NCI-H2196 (cell line): Measurements from ENCODE around the gene C17orf113.
A peak's percentile ranks its signal among the peaks of the same experiment; 100 is the strongest.
"Not testable (repeated sequence)": the region's sequence is repeated elsewhere in the genome, so short reads cannot be mapped to it uniquely, and the experiment has no call there.

Experiments
- DNase-seq: peaks from one replicate; lab custom pipeline; 2025; ENCODE audit not compliant: unreplicated experiment; lab: John Stamatoyannopoulos, UW

C17orf113 gene

DNA sequence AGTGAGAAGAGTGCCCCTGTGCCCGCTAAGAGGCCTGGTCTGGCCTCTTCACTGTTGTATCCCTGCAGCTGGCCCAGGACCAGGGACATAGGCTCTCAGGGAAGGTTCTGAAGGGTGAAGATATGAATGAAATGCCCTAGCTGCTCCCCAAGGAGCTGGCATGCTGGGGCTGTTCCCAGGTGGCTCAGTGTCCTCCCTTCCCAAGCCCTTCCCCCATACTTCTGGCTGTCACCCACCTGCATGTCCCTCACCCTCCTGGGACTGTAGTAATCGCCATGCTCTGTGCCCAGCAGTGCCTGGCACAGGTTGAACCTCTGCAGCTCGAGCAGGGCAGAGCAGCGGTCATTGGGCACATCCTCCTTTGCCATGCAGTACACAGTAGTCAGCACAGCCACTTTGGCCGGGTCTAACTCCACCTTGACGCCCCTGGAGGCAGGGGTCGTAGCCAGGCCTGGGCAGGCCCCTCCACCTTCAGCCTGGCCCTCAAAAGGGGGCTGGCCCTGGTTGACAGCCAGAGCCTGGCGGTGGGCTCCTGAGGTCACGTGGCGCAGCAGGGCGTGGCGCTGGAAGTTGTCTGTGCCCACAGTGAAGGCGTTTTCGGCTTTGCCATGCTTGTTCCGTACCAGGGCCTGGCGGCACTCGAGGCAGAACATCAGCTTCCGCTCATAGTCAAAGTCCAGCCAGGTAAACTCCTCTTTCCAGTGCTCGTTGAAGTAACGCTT, 7.6 kb downstream of the C17orf113 start:
- no peak for DNase-seq

DNA sequence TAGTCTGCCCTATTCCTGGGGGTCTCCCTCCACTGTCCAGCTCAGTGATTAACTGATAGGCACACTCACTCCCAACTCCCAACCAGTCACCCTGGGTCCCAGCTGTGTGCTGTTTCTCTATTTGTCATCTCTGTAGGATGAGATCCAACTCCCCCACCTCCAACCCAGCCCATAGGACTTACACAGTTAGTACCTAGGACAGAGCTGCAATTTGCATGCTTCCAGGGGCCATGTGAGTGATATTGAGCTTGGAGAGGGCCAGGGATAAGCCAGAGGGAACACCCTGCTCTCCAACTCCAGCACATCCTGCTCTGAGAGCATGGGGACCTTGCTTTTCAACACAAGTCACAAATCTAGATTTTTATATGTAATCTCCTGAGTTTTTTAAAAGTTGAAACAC, 8.8 kb downstream of the C17orf113 start:
- DNase-seq = no peak

DNA sequence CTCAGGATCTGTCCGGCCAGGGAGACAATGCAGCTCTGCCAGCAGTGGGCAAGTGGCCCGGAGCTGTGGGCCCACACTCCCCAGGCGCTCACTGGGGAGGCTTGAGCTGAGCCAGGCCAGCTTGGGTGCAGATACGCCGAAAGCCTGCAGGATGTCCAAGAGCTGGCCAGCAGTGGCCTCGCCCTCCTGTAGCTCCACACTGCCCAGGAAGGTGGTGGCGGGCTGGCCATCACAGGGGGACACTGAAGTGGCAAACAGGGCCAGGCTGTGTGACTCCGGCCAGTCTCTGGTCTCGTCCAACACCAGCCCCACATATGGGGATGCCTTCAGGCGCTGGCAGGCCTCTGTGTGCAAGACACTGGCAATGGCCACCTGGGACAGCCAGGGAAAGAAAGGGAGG, 9.6 kb downstream of the C17orf113 start:
- DNase-seq = no peak

DNA sequence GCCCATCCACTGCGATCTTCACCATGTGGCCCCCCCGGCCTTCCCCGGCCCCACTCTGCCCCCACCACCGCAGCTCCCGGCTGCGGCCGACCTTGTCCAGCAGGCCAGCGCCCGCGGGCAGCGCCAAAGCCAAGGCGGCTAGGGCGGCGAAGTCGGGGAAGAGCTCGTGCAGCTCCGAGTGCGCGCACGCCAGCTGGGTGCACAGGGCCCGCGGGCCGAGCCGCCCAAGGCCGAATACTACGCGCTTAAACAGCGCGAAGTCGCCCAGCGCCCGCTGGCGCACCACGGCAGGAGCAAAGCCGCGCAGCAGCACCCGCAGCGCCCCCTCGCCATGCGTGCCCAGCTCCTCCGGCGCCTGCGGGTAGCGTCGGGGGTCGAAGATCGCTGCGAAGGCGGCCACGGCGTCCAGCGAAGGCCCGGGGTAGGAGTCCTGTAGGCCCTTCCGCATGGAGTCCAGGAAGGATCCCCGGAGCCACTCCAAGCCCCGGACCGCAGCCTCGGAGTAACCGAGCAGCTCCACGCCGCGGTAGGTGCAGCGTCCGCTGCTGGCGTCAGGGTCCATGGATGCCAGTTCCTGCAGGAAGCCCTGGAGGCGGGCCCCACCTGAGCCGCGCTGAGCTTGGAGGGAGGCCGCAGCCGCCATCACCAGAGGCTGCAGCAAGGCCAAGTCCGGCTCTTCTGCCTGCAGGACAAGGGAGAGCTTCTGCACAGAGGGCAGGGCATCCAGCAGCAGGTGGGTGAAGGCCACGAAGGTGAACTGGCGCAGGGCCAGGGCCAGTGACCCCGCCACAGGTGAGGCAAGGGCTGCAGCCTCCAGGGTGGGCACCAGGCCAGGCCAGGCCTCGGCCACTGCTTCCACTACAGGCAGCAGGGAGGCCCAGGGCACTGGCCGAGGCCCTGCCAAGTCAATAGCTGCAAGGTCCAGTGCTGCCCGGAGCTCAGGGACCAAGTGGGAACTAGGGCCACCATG, 10.3 kb downstream of the C17orf113 start:
- DNase-seq = no peak

DNA sequence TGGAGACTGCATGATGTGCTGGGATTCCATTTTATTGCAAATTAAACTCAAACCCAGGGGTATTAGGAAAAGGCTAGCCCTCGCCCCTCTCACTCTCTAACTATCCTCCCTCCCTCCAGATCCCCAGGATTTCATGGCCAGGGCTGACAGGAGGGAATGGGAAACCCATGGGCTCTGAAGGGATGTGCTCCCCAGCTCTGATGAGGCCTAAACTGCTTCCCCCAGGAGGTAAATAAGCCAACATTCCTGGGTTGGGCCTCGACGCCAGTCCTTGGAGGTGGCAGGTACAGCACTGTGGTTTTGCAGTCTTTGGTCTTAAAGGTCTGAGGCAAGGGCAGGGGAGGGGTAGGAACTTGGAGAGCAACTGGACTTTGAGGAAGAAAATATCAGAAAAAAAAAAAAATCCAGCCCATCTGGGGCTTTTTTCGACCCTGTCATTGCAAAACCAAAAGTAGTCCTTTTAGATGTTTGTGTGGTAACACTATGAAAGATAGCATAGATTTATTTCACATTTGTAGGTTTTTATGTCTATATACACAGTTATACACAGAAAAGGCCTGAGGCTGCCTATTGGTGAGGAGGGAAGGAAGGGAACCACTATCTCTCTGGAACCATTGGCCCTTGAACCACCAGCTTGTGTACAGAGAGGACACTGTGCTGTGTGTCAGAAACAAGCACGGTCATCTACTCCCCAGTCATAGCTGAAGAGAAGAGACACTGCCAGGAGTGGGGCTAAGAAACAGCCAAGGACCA, 12.0 kb downstream of the C17orf113 start:
- DNase-seq = no peak

DNA sequence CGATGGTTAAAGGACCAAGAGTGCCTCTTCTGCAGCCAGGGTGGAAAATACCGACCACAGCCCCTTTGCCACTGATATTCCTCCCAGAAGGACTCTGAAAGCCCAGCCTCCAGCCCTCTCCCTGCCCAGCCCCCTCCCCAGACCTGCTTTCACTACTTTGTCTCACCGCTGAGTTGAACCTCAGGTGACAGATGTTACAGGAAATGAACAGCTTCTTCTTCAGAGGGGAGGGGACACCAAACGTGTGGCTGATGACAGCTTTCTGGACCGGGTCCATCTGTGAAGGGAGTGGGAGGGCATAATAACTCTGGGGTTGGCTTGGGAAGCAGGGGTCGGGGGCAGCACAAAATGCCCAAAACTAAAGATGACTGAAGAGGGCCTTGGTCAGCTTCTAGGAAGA, 16.3 kb downstream of the C17orf113 start:
- DNase-seq = no peak

DNA sequence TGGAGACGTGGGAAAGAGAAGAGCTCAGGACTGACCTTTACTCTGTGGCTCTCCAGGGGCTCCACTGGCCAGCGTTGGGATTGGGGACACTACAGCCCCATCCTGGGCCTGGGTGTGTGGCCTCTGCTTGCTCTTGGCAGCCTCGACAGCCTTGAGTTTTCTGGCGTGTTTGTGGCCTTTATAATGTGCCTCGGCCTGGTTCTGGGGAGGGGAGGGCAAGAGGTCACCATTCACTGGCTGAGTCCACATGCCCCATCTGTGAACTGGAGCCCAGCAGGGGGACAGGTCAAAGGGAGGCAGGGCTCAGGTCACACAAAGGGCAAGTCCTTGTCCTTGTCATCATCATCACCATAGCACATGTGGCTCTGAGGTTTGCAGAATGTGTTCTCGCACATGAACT, 18.8 kb downstream of the C17orf113 start:
- DNase-seq = no peak

DNA sequence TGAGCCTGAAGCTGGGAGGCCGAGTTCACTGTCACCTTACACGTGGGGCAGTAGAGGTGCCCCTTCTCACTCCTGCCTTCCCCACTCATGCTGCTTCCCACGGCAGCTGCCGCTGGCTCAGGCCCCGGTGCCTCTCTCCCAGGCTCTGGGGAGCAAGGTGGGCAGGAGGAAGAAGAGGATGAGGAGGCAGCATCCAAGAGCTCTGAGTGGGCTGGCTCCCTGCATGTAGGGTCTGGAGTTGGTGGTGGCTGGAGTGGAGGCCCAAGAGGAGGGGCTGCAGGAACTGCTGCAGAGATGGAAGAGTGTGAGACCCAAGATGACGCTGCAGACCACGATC, 21.6 kb downstream of the C17orf113 start:
- no peak for DNase-seq

DNA sequence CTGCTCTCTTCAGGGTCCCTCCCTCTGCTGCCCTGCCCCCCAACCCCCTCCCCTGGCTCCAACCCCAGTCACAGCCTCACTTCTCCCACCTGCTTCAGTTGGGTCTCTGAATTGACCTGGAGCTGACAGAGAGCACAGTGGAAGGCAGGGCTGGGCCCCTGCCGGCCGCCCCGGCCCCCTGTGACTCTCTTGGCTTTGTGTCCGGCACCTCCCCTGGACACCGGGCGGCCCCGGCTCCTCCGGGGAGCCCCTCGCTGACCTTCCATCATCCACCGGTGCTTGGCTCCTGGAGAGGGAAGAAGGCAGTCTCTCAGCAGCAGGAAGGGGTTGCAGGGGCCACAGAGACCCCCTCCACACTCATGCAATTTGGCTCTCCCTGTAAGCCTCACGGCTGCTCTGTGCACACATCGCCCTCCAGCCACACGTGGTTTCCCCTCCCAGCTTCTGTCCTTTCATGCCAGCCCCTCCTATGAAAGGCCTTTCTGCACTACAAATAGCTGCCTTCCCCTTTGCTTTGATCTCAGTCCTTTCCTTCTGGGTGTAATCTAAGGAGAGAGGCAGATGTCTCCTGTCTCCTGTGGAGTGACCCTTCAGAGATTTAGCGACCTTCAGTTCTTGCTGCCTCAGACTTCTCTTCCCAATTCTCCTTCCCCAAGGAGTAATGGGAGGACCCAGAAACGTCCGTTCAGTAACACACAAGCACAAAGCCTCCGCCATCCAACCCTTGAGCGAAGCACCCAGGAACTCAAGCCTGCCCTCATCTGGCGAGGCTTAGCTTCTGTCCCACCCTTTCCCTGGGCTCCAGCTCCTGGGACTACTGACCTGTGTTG, 22.2 kb downstream of the C17orf113 start:
- DNase-seq = no peak

DNA sequence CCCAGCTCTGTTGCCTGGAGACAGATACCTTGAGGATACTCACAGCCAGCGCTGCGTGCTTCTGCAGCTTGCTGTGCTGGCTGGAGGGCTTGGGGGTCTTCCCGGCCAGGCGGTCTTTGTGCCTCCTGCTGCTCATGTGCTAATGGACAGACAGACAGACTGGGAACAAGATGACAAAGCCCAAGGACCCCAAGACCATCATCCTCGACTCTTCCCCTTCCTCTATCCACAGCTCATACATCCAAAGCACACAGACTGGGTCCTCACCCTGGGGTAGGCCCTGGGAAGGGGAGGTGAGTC, 22.9 kb downstream of the C17orf113 start:
- no peak for DNase-seq

DNA sequence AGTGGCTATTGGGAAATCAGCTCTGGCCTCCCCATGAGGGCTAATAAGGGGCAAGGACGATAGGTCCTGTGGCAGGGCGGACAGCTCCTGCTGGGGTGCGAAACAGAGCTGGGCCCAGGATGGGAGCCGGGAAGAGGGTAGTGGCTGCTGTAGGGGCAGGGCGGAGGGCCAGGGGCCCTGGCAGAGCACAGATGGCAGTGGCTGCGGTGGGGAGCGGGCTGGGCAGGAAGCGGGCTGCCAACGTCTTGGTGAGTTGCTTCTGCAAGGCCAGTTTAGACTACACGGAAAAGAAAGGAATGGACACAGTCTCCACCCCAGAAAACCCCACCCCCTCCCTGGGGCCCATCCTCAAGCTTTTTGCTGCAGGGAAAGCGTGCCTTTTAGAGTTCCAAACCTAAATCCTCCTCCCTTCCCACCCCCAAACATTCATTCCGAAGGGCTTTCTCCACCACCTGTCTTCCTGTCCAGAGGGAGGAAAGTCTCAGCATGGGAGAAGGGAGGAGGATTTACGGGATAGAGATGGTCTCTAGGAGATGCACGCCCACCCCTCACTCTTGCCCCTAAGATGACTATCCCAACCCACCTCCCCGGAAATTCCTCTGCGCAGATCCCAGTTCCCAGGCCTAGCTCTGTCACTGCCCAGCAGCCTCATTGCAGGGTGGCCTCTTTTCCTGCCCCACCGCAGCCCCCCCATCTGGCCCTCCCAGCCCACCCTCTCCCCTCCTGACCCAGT, 23.4 kb downstream of the C17orf113 start:
- no peak for DNase-seq

DNA sequence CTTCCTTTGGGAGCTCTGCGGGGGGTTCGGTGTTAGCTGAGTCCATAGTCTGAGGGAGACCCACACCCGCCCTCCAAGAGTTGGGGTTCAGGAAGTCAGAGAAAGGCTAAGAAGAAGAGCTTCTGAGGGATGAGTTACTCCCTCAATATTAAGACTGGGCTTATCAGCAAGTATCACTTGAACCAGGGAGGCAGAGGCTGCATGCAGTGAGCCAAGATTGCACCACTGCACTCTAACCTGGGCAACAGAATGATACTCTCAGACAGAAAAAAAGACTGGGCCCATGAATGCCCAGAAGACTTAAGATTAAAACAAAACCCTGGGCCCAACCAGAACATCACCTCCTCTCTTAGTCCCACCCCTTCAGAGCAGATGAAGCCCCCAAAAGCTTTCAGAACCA, 24.5 kb downstream of the C17orf113 start:
- no peak for DNase-seq

DNA sequence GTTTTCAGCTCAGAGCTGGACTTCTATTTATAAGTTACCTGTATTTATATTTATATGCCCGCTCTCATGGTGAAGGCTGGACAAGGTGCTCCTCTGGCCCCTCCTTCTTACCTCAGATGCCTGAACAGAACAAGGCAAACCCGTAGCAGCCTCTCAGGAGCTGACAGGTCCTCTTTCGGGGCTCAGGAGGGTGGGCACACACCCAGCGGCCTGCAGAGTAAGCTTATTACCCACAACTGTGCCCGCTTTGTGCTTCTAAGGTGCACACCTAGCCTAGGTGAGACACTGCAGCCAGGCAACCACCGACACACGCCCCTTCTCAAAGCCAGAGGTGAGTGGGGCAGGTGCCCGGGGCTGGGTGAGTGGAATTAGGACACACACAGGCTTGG, 25.2 kb downstream of the C17orf113 start:
- DNase-seq = no peak

DNA sequence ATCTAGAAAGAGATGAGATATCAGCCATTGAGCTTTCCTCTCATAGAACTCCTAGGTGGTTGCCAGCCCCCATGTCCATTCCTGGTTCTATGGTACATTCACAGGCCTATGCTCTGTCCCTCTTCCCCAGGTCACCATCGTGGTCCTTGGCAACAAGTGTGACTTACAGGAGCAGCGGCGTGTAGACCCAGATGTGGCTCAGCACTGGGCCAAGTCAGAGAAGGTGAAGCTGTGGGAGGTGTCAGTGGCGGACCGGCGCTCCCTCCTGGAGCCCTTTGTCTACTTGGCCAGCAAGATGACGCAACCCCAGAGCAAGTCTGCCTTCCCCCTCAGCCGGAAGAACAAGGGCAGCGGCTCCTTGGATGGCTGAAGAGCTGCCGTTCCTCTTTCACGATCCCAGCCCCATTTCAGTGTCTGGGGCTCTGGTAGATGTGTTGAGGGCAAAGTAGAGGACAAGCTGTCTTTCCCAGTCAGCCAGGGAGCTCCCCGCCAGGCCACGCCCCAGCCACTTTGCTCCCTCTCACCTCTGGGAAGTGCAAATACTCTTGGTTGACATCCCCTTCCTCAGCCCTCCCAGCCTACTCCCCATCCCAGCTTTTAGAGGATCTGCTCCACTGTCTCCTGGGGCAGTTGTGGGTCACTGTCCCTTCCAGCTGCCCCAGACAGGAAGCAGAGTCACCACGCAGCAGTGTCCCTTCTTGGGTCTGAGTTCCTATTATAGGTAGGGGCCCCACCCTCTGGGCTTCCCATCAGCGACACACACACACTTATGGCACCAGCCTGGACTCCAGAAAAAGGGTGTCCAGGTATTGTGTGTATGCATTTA, 26.7 kb downstream of the C17orf113 start:
- DNase-seq = no peak

DNA sequence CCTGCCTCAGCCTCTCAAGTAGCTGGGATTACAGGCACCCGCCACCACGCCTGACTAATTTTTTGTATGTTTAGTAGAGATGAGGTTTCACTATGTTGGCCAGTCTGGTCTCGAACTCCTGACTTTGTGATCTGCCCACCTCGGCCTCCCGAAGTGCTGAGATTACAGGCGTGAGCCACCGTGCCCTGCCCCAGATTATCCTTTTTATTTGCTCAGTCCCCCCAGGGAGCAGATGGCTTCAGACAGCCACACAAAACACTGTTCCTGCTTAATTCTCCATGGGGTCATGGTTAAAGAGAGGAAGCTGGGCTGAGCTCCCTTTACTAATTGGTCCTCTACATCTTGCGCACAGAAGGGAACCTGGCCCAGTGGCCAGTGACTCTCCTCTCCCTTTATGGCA, 29.6 kb downstream of the C17orf113 start:
- DNase-seq = not testable (repeated sequence)

DNA sequence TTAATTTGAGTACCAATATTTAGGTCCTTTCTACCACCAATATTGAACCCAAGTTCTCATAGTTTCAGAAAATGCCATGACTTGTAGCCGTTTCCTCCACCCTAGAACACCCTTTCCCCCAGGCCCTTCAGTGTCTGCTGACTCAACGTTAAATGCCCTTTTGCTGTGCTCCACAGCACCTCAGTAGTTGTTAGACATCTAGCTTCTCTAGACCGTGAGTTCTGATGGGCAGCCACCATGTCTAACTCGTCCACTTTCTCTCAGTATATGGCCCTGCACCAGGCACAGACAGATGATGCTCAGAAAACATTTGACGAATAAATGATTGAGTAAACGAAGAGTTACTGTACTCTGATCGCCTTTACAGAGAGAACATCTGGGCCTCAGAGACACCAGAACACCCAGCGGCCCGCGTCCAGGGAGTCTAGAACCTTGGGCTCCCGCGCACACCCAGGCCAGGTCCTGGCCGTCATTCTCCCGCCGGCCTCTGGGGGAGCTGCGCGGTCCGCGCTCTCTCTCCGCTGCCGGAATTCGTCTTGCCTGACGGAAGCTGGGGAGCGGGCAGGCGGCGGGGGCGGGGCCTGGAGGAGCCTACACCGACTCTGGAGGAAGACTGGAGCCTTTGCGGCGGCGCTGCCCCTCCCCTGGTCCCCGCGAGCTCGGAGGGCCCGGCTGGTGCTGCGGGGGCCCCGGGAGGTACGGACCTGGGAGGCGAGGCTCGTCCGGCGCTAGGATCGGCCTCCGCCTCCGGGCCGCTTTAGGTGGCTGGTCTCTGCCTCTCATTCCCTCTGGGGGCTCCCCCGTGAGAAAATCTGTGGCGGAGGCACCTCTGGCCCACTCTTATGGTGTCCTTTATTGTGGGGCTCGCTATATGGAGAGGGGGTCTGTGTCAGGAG, 30.6 kb downstream of the C17orf113 start, which contains the start of gene NKIRAS2:
NKIRAS2 (plus strand) TSS at position 582 of the 896 bp plus-strand sequence. CDS start 1,488 bp downstream, outside the sequence.
- DNase-seq = peak; percentile 77

DNA sequence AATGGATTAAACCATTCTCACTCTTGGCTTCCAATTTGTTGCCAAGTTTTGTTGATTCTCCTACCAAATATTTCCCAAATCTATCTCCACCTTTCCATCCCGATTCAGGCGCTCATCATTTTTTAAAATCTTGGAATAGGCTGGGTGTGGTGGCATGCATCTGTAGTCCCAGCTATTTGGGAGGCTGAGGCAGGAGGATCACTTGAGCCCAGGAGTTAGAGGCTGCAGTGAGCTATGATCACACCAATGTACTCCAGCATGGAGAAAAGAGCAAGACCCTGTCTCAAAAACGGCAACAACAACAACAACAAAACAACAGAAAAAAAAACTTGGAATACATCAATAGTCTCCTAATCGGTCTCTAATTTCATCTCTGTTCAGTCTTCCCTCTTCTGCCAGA, 31.4 kb downstream of the C17orf113 start:
- no peak for DNase-seq

DNA sequence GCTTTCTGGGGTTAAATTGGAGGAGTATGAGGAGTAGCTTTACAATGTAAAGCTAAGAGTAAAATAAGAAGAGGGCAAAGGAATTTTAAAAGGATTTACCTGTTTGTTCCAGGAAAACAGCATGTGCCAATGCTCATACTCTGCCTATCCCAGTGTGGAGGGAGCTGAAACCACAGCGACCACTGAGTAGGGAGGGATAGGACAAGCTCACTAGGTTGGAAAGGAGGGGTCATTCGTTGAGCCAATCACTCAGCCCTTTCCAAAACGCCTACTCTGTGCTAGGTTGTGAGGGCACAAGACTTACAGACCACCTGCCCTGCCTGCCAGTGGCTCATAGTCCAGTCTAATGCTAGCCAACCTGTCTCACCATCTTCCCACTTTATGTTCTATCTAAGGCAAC, 32.1 kb downstream of the C17orf113 start:
- no peak for DNase-seq
